NCI-H345 (cell line): ENCODE results near the gene LRRC31.

Source experiments
- DNase-seq: peaks from one replicate; lab custom pipeline; 2025; lab: John Stamatoyannopoulos, UW

LRRC31 gene

GRCh38 chr3:169863458-169863899, 6.3 kb downstream of the LRRC31 start:
- DNase-seq = peak; percentile 50

DNA sequence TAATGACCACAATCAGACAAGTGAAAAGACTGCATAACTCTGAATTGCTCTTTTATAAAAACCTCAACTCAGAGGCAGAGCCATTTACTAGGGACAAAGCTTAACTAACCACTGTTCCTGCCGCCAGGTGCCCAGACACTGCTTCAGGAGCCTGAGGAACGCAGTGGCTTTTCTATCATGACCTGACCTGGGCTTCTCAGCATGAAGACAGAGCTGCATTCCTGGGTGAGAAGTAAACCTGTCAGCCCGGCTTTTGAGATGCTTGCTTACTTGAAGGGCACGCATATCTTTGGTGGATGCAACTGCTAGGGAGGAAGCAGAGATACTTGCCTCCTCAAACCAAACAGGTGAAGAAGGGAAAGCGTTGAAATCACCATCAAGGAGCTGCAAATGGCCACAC, 7.9 kb downstream of the LRRC31 start:
- no peak for DNase-seq

GRCh38 chr3:169857811-169858210, 11.9 kb downstream of the LRRC31 start:
- DNase-seq = no peak

DNA sequence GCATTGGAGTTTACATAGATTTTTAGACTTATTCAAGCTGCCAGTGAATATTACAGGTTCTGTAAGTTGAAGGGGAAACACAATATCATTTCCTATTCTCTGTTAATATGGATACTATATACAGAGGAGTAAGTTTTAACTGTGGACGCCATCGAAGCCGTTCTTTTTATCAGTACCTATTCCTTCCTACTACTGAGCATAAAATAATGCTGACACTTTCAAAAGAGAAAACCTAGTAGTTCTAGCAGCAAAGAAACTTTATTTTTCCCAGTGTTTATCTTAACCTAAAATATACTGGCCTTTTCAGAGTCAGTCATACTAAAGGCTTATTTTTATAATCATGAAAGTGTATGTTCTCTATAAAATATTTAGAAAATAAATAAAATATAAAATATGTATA, 14.2 kb downstream of the LRRC31 start:
- DNase-seq = no peak

DNA sequence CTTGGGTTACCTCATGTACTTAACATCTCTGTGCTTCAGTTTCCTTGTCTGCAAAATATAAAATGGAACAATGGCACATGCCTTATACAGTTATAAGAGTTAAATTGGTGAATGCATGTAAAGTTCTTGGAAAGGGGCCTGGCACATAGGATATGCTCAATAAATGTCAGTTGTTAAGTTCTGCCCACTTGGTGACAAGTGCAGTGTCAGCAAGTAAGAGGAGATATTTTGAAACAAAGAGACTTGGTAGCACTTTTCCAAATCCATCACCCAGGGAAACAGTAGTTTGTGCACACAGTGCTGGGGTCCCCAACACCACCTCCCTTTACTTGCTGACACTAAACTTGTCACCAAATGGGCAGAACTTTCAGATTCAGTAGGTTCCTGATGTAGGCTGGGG, 19.1 kb downstream of the LRRC31 start:
- DNase-seq = no peak

DNA sequence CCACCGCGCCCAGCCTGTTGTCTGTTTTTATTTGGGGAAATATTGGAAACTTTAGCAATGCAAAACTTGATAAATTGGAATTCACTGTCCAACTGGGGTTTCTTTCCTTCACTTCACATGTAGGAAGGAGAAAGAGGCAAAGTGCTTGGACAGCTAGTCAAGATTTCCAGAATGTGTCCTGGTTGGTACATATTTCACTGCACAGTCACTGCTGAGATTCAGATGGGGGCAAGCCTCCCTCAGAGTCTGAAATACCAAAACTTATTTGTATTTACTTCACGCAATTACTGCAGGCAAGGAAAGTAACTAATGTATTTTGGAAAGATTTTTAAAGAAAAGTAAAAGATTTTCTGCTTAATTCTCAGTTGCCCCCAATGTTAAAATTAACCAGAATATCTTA, 21.0 kb downstream of the LRRC31 start:
- DNase-seq = no peak

- peak; percentile 74 for DNase-seq
Observed at GRCh38 chr3:169847896-169848295, 21.8 kb downstream of the LRRC31 start.

- DNase-seq = no peak
Observed at GRCh38 chr3:169846458-169847193, 23.1 kb downstream of the LRRC31 start.

DNA sequence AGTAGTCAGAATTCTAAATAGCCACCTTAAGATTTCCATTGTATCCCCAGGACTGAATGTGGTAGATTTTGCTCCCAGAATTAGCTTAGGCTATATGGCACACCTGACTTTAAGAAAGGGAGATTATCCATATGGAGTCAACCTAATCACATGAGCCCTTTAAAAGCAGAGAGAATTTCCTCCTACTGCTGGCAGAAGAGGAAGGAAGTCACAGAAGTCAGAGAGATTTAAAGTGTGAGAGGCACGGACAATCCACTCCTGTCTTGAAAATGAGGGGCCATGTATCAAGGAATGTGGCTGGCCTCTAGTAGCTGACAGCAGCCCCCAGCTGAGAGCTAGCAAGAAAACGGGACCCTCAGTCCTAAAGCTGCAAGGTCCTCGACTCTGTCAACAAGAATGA, 26.8 kb downstream of the LRRC31 start:
- no peak for DNase-seq

DNA sequence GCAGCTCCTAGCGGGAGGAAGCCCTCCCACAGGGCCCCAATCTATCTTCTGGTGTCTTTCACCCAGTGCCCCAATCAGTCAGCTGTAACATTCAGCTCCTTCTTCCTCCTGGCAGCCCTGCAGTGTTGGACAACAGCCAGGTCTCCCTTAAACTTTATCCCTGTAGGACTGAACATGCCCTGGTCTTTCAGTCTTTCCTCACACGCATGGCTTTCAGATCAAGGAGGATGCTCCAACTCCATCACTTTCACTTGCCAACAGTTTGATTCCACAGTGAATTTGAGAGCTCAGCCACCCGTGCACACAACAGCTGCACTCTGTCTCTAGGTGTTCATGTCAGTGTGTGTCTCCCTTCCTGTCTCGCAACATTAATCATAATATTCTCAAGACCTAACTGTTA, 28.6 kb downstream of the LRRC31 start:
- DNase-seq = peak; percentile 2

DNA sequence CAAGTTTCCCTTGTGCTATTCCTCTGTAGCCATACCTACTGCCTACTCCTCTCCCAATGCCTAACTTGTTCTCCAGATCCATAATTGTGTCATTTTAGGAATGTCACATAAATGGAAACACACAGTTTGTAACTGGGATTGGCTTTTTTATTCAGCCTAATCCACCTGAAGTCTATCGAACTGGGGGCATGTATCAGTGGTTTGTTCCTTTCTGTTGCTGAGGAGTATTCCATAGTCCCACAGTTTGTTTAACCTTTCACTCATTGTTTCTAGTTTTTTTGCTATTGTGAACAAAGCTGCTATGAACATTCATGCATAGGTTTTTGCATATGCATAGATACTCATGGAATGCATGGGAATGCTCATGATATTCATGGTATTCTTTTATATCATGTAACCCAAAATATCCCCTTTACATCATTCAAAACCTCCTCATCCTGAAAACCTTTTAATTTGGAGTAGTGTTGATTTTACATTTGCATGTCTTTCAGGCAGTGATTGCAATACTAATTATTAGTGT, 31.2 kb downstream of the LRRC31 start:
- no peak for DNase-seq

DNA sequence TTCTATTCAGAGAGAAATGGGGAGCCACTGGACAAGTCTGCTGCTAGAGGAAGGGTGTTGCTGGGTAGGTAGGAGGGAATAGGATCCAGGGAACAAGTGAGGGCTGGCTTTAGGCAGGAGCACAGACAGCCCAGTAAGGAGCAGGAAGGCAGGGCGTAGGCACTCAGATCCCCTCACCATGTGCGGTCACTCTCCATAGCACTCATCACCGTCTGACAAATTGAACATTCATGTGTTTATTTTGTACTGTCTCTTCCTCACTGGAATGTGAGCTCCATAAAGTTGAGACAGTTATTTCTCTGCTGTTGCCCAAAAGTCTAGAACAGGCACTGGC, 32.8 kb downstream of the LRRC31 start:
- DNase-seq = no peak

GRCh38 chr3:169836078-169836941, 33.4 kb downstream of the LRRC31 start:
- DNase-seq = no peak

DNA sequence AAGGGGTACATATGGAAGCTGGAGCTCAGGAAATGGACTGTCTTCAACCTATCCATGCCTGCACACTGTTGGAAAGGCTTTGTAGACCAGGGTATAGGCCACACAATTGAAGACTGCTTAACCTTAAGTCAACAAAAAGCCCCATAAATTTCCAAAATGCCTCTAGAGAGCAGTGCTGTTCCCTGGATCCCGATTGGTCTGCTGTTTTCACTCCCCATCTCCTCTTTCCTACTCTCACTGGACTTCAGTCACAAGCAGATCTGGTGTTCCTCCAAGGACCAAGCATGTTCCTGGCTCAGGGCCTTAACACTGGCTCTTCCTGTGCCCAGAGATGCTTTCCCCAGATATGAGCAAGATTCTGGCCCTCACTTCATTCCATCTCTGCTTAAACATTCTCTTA, 34.2 kb downstream of the LRRC31 start:
- no peak for DNase-seq

GRCh38 chr3:169827712-169828111, 42.0 kb downstream of the LRRC31 start:
- no peak for DNase-seq

DNA sequence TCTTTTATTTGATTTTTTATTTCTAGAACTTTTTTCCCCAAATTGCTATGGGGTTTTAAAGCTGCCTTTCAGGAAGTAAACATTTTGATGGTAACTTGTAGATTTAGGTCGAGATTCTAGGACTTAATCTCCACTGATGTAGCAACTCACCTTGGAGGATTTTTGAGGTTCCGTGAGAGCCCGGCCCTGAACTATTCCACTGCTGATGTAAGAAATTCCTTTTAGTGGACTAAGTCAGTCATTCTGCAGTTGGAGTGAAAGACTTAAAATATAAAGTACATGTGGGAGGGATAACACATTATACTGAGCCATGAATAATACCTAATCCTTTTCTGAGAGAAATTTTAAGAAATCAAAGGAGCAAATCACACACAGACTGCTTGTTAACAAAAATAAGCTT, 44.4 kb downstream of the LRRC31 start:
- no peak for DNase-seq

- DNase-seq = peak; percentile 50
Observed at GRCh38 chr3:169822983-169823382, 46.8 kb downstream of the LRRC31 start.

DNA sequence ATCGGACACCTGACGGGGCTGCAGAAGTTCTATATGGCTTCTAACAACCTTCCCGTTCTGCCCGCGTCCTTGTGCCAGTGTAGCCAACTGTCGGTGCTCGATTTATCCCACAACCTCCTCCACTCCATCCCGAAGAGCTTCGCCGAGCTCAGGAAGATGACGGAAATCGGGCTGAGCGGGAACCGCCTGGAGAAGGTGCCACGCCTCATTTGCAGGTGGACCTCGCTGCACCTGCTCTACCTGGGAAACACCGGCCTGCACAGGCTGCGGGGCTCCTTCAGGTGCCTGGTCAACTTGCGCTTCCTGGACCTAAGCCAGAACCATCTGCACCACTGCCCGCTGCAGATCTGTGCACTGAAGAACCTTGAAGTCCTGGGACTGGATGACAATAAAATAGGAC, 47.2 kb downstream of the LRRC31 start:
- peak; percentile 62 for DNase-seq

DNA sequence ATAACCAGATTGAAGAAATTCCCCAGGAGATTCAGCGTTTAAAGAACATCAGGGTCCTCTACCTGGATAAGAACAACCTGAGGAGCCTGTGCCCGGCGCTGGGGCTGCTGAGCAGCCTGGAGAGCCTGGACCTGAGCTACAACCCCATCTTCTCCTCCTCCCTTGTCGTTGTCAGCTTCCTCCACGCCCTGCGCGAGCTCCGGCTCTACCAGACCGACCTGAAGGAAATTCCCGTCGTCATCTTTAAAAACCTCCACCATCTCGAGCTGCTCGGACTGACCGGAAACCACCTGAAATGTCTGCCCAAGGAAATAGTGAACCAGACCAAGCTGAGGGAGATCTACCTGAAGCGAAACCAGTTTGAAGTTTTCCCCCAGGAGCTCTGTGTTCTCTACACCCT, 47.6 kb downstream of the LRRC31 start:
- DNase-seq = no peak

- no peak for DNase-seq
Observed at GRCh38 chr3:169818316-169818715, 51.4 kb downstream of the LRRC31 start.

DNA sequence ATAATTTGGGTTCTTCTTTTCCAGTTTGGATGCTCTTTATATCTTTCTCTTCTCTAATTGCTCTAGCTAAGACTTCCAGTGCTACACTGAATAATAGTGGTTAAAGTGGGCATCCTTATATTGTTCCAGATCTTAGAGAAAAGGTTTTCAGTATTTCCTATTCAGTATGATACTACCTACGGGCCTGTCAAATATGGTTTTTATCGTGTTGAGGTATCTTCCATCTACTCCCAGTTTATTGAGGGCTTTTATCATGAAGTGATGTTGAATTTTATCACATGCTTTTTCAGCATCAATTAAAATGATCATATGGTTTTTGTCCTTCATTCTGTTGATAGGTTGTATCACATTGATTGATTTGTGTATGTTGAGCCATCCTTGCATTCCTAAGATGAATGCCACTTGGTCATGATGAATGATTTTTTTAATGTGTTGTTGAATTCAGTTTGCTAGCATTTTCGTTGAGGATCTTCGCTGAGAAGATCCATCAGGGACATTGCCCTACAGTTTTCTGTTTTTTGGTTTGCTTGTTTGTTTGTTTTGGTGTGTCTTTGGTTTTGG, 54.1 kb downstream of the LRRC31 start:
- no peak for DNase-seq

DNA sequence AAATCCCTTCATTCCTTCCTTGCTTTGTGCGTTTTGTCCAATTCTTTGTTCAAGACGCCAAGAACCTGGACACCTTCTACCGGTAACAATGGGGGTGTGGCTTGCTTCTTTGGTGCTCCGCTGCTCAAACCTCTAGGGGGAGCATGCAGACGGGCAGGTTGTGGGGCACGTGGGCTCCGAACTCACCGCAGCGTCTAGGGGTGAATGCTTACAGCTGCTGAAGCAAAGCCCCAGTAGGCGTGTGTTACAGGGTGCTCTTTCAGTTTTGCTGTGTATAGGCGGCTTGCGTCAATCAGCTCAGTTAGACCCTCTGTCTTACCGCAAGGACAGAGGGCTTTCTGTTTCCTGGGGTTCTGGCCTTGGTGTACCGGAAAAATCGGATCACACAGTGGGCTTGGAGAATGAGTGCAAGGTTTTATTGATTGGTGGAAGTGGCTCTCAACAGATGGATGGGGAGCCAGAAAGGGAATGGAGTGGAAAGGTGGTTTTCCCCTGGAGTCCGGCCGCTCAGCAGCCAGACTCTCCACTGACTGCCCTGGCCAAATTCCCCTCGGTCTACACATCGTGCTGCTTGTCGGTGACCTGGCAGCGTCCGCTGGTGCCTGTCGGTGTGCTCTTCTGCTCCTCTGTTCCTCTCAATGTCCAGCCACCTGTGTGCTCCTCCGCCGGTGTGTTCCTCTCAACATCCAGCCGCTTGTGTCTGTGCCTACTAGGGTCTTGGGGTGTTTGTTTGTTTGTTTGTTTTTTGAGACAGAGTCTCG, 55.8 kb downstream of the LRRC31 start:
- DNase-seq = peak; percentile 40
